GM18867 (cell line): ENCODE results near the gene ATP6V0A4.
"Not testable (repeated sequence)": the region's sequence is repeated elsewhere in the genome, so short reads cannot be mapped to it uniquely, and the experiment has no call there.

Experiments
- ATAC-seq: cut with Tn5 transposase; IDR thresholded peaks from one replicate; pipeline ENCODE4 v1.9.1; 2021; ENCODE audit warnings: mild to moderate bottlenecking, moderate library complexity; ENCODE audit not compliant: unreplicated experiment

The ATP6V0A4 gene

DNA sequence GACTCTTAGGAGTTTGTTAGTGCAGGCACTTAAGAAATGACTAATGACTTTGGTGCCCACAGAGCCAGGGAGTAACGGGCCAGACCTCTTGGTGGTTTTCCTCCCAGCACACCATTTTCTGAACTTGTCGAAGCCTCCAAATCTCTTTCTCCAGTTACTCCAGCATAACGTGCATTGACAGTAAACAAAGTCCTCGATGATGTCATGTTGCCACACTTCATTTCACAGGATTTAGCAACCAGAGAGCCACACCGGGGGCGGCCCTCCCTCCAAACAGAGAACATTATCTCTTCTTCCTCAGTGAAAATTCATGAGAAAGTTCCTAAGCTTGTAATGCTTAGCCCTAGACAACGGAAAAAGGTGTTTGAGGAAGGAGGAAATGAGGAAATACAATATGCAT lies 92.8 kb downstream of the ATP6V0A4 start:
- no peak for ATAC-seq

GRCh38 chr7:138701537-138701923 lies 96.5 kb downstream of the ATP6V0A4 start:
- no peak for ATAC-seq

DNA sequence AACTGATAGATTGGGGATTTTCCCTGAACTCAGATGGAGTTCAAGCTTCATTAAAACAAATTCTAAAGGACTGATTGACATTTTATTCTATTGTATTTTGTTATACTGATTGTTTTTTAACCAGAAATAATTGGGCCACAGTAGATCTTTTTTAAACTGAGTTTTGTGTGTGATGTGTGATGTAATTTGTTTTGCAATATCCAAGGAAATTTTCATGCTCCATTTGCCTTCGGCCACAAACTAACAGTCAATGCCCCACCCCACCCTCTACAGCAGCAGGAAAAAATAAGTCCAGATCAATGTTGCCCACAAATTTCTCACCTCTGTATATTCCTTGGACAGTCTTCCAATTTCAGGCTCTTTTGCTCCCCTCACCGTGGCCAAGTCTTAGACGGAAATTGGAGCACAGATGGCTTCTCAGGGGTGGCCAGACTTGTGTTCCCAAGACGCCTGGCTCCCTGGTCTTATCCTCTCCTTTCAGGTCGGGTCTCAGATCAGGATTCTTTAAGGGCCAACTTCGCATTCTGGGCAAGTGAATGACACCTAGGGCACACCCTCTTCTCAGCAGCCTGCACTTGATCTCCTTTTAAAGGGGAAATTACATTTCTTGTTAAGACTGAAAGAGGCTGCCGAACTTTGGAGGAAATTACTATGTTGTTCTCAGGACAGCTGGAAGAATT lies 97.0 kb downstream of the ATP6V0A4 start, which contains the start of gene SVOPL:
Gene SVOPL (minus strand): TSS at position 506 of the 680 bp plus-strand sequence. CDS start 22,317 bp downstream, outside the sequence.
- ATAC-seq = no peak

DNA sequence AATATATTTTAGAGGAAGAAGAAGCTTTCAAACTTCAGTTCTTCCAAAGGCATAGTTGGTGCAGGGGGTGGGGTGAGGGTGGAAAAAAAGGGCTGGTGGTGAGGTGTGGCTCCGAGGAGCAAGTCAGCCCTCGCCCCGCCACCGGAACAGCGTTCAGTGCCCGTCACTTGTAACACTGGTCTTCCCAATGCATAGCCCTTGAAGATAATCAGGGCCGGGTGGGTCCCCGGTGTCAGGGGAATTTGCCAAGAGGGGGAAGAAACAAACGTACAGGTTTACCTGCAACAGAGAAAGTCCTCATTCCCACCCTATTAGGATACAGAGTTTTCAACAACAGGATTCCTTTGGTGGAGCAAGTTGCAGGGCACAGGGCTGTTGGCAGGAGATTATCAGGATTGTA lies 98.3 kb downstream of the ATP6V0A4 start:
- ATAC-seq = no peak

DNA sequence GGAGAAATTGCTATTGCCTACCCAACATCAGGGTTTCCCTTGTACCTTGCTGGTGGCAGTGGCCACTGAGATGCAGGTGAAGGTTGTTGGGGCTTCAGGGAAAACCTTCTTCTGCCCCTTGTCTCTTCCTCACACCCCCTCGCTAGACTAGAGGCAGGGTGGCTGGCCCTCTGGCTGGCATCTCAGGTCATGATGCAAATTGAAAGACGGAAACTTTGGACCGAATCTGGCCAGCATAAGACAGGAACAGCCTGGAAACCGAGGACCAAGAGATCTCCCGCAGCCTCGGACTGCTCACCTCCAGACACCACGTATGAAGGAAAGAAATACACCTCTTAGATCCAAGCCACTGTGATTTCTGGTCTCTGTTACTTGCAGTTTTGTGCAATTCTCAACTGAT lies 99.7 kb downstream of the ATP6V0A4 start:
- no peak for ATAC-seq

DNA sequence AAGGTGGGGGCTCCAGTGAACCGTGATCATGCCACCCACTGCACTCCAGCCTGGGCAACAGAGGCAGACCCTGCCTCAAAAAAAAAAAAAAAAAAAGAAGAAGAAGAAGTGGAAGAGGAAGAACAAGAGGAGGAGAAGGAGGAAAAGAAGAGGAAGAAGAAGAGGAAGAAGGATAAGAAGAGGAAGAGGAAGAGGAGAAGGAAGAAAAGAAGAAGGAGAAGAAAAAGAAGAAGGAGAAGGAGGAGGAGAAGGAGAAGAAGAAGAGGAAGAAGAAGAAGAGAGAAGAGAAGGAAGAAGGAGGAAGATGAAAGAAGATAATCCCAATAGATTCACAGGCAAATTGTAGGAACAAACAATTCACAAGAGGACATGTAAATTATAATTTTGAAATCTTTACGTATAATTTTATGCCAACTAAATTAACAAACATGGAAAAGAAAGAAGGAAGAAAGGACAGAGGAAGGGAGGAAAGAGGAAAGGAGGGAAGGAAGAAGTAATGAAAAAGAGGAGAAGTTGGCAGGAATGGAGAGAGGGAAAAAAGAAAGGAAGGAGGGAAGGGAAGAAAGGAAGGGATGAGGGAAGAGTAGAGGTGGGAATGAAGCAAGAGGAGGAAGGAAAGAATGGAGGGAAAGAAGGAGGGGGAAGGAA lies 100.3 kb downstream of the ATP6V0A4 start:
- ATAC-seq = no peak

DNA sequence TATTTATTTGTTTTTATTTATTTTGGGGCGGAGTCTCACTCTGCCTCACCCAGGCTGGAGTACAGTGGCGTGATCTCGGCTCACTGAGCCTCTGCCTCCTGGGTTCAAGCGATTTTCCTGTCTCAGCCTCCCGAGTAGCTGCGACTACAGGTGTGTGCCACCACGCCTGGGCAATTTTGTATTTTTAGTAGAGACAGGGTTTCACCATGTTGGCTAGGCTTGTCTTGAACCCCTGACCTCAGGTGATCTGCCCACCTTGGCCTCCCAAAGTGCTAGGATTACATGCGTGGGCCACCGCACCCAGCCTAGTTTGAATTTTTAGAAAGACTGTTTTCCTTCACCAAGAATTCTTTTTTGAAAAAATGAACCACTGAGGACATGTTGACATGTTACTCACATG lies 102.2 kb downstream of the ATP6V0A4 start:
- ATAC-seq = not testable (repeated sequence)

GRCh38 chr7:138695106-138695505 lies 102.9 kb downstream of the ATP6V0A4 start:
- no peak for ATAC-seq

DNA sequence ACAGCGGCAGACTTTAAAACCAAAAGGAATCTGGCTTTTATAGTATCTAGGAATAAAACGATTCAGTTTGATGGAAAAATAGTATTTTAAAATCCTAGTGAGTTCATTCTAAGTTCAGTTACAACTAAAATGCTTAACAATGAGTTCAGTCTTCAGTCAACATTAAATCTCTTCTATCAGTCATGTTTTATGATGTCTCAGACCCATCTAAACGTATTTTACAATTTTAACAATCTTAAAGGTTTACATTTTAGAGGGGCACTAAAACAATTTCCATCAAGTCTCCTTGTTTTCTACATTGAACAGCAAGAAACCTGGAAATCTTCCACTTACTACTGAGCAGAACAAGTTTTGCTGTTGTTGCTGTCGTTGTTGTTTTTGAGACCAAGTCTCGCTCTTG lies 106.8 kb downstream of the ATP6V0A4 start:
- ATAC-seq = no peak

DNA sequence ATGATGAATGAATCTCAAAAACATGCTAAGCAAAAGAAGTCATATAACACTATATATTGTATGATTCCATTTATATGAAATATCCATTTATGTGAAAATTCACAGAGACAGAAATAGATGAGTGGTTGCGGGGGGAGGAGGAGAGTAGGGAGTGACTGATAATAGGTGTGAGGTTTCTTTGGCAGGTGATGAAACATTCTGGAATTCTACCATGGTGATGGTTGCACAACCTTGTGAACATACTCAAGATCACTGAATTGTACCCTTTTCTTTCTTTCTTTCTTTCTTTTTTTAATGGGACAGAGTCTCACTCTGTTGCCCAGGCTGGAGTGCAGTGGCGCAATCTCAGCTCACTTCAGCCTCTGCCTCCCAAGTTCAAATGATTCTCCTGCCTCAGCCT lies 107.5 kb downstream of the ATP6V0A4 start:
- ATAC-seq = no peak

GRCh38 chr7:138688037-138688436 lies 110.0 kb downstream of the ATP6V0A4 start:
- not testable (repeated sequence) for ATAC-seq

GRCh38 chr7:138684340-138684739 lies 113.7 kb downstream of the ATP6V0A4 start:
- ATAC-seq = no peak

DNA sequence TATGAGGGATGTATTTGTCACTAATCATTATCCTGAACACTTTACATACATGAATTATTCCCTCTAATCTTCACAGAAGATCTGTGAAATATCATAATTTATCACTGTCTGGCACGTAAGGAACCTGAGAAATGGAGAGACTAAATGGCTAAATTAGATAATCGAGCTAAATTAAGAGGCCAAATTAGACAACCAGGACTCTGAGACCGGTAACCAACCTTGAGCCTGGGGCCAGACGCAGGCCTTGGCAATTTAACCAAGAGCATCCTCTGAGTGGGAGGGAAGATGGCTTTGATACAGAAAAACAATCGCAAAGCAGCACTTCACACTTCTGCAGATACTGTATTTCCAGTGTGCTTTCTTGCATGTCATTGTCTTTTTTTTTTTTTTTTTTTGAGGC lies 118.2 kb downstream of the ATP6V0A4 start:
- no peak for ATAC-seq

DNA sequence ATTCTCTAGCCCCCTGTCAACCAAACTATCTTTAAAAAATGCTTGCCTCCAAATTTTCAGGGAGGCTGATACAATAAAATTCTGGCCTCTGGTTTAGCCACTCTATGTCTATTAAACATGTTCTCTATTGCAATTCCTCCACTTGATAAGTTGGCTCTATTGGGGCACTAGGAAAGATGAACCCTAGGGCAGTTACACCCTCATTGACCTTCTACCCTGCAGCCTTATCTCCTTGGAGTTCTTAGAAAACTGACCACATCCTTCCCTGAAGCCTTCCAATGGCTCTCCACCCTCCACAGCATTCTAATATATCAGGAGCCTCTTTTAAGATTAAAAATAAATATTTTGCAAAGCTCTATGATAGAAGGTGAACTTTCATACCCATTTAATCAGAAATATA lies 127.4 kb downstream of the ATP6V0A4 start:
- no peak for ATAC-seq

GRCh38 chr7:138669364-138669763 lies 128.6 kb downstream of the ATP6V0A4 start:
- no peak for ATAC-seq

- ATAC-seq = no peak
Observed at GRCh38 chr7:138668946-138669345, 129.1 kb downstream of the ATP6V0A4 start.

DNA sequence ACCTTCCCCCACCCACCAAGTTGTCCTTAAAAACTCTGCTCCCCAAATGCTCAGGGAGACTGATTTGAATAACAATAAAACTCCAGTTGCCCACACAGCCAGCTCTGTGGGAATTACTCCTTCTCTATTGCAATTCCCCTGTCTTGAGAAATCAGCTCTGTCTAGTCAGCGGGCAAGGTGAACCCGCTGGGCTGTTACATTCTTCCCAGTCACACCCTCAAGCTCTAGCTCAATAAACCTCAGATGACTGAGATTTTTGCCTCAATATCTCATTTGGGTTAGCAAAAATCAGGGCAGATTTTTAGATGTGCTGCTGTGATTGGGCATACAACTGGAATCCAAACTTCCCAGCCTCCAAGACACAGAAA lies 129.8 kb downstream of the ATP6V0A4 start:
- no peak for ATAC-seq

DNA sequence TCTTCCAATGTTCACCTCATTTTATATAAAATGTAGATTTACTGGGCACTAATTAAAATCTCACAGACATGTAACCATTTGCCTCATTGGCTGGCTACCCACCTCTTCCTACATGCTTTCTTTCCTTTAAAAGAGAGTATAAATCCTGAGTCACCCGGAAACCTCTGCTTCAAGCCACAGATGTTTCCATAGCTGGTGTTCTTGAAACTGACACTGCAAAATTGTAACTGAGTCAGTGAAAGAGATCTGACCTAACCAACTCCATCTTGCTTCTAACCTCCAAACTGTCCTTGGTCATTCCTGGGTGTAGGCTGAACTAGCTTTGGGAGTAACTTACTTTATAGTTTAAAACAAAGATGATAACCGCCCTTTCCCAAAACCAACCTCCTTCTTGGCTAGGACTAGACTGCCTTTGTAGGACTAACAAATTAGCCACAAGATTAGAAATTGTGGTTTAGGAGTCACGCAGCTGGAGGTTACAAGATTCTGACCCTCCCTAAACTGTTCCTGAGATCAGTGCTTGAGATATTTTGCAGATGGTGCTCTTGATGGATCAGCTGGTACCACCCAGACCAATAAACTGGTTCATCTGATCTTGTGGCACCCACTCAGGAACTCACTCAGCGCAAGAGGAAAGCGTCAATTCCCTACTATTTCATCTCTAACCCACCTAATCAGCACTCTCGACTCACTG lies 130.3 kb downstream of the ATP6V0A4 start:
- ATAC-seq = no peak

GRCh38 chr7:138666385-138666784 lies 131.6 kb downstream of the ATP6V0A4 start:
- ATAC-seq = no peak

DNA sequence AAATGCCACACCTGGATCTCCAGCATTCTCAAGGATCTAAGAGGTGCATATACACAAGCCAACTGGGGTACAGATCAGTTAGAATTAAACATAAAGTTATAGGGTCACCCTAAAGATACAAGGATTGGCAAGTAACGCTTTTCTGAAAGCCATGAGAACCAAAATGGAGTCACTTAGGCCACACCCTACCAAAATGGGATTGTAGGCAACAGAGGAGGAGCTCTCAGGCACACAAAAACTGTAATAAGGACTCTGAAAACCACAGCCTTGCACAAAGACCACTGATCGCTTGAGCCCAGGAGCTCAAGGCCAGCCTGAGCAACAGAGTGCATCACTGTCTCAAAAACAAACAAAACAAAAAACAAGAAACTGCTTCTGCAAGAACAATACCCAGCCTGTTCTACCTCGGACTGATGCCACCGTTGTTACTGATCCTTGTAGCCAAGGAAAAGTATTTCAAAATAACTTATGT lies 132.3 kb downstream of the ATP6V0A4 start:
- no peak for ATAC-seq

DNA sequence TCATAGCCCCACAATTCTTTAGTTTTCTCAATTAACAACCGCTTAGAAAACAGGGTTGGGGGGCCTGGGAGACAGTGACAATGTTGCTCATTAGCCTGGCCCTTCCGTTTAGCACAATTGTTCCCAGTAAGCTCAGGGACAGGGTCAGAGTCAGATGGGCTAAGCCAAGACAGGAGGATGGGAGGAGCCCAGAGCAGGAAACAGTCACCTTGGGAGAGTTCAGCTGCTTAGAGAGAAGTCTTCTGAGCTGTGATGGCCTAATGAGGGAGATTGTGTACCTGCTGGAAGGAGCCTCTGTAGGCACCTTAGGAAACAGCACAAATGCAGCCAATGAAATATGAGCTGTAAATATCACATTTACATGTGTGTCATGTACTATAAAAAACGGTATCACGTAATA lies 132.7 kb downstream of the ATP6V0A4 start:
- ATAC-seq = no peak
